Measurements from ENCODE around the gene MOGAT3. TPM values are rescaled to one million over a fixed set of nuclear protein-coding genes. Genes with fewer than 3 reads are reported as not detected.

MOGAT3 gene, protein sequence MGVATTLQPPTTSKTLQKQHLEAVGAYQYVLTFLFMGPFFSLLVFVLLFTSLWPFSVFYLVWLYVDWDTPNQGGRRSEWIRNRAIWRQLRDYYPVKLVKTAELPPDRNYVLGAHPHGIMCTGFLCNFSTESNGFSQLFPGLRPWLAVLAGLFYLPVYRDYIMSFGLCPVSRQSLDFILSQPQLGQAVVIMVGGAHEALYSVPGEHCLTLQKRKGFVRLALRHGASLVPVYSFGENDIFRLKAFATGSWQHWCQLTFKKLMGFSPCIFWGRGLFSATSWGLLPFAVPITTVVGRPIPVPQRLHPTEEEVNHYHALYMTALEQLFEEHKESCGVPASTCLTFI
- not detected in 2 replicates for total RNA-seq

DNA sequence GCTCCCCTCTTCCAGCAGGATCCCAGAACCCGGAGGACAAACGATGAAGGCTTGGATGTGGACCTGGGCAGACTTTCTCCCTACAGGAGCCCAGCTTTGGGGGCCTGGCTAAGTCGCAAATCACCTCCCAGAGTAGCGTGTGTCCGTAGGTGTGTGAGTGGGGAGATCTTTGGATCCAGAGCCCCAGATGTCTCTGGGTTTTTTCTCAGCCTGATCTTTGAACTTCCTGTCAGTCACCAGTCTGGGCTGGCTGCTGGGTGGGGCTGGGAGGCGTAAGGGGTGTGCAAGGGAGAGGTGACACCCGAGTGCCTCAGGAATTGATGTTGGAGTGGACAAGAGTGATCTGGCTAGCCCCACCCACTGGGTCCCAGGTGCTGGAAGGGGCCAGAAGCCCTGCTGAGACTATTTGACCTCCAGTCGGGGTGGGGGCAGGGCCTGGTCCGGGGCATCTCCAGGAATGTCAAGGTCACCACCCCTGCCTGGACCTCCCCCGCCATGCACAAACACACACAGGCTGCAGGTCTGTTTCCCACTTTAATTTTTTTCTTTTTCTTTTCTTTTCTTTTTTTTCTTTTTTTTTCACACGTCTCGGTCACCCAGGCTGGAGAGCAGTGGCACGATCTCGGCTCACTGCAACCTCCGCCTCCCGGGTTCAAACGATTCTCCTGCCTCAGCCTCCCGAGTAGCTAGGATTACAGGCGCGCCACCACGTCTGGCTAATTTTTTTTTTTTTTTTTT, at the start of gene MOGAT3:
Gene MOGAT3 (minus strand): TSS at position 175 of the 738 bp plus-strand sequence. CDS start 182 bp downstream, outside the sequence.

GRCh38 chr7:101244375-101245146, 43.7 kb upstream of the MOGAT3 start, which contains the start of gene FIS1:
TSS of gene FIS1 (minus strand) at chr7:101245081. CDS start at chr7:101245004, 77 bp downstream.

DNA sequence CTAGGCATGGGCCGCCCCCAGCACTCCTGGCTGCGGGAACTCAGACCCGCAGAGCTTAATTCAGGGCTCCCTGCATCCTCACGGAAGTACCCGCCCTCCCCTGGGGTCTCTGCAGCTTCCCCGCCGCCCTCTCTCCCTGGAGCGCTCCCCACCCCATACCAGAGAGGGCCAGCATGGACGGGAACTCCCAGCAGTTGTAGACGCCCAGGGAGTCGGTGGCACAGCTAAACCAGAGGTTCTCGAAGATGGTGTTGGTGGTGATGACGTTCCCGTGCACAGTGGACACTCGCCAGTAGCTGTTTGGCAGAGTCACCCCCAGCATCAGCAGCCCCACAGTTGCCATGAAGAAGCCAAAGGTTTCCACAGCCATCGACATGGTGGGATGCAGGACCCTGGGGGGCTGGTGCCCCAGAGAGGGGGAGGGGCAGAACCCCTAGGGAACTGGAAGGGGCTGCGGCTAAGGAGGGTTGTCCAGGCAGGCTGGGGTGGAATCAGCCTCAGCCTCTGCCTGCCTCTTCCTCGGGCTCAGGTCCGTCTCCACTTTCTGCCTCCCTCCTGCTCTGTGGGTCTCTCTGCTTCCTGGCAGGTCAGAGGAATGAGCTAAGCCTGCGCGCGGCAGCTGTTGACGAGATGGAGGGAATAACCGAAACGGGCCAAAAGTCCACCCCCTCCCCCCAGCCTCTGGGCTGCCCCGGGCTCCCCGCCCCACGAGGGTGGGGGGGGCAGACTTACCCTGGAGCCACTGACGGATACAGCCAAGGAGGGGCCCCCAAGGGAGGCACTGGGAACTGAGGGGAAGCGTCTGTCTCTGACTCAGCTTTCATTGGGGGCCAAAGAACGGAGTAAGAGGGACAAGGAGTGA, 36.6 kb upstream of the MOGAT3 start, which contains the start of gene CLDN15:
Gene CLDN15 (minus strand): TSS at position 597 of the 862 bp plus-strand sequence. CDS start 221 bp downstream, at position 376.

DNA sequence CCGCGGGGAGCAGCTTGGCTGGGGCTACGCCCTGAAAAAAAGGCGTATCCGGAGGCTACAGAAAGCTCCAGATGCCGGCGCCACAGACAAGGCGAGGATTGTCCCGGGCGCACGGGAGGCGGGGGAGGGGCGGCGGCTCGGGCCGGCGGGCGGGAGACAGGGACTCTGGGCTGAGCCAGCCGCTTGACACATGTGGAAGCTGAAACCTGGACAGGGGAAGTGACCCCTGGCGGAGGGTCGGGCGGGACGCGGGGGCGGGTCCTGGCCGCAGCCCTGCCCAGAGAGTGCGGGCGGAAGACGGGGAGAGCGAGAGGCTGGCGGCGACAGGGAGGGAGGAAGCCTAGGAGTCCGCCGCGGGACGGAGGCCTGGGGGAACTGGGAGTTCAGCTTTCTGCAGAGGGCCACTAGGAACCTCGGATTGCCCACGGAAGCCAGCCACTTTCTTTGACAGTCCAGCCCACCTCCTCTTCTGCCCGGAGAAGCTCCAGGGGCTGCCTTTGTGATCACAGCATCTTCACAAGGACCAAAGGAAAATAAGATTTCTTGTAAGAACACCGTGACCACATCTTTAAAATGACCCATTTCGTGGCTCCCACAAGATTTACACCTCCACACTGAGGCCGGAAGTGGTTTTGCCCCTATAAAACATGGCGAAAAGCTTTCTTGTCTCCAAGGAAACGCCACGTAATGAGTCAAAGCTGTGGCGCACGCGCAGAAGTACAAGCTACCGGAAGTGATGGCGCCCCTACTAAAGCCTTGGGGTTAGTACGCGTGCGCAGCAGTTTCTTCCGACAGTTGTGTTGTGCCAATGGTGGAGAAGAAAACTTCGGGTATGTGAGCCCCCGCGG, 16.8 kb upstream of the MOGAT3 start, which contains the start of the genes PLOD3 and ZNHIT1:
Gene PLOD3 (minus strand): TSS at position 194 of the 848 bp plus-strand sequence. CDS start 307 bp downstream, outside the sequence.
Gene ZNHIT1 (plus strand): TSS at position 778 of the 848 bp plus-strand sequence. CDS start 31 bp downstream, at position 809.

GRCh38 chr7:101180130-101180755, 20.6 kb downstream of the MOGAT3 start, which contains the start of gene NAT16:
TSS of gene NAT16 (minus strand) at chr7:101180293. CDS start at chr7:101174807, 5,486 bp downstream.

DNA sequence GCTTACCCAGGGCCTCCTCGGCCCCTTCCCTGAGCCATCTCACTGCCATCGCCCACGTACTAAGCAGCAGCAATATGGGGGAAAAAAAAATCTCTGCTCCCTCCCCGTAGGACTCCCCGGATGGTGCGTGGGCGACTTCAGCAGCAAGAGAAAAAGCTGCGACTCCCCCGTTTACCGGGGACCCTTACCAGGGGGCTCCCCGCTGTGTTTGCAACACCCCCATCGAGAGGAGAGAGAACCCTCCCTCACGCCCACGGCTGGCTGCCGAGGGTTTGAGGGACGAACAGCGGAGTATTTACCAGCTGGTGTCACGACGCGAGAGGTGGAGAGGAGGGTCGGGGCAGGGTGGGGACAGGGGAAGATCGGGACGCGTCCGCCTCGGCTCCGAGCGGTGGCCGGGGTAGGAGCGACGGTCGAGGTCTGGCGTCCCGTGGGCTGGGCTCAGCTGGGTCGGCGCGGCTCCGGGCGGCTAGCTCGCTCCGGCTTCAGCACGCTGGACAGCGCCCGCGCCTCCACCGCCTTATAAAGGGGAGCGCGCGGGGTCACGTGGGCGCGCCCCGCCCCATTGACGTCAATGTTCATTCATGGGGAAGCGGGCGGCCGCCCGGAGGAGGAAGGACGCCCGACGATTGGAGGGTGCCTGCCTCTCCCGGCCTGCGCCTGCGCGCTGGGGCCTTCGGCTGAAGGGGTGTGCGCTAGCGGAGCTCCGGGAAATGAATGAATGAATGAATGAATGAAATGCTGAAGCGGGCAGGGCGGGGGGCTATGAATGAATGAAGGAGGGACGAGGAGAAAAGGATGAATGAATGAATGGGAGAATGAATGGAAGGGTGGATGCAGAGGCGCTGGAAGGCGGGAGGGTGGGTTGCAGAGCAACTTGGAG, 35.5 kb downstream of the MOGAT3 start, which contains the start of gene VGF:
Gene VGF (minus strand): TSS at position 495 of the 883 bp plus-strand sequence. CDS start 726 bp downstream, outside the sequence.

GRCh38 chr7:101153969-101154692, 46.7 kb downstream of the MOGAT3 start, which contains the start of gene AP1S1:
TSS of gene AP1S1 (plus strand) at chr7:101154476. CDS start at chr7:101154515, 39 bp downstream.

Small RNA genes within 50 kb of the gene (small RNA-seq; reads per million reads assigned to genes)
- gene MIR4653 (ENCODE audit: low replicate concordance): not detected

Other genes starting within 250 kb of the MOGAT3 start
- gene MUC12, start 231.5 kb downstream of the MOGAT3 start, total RNA-seq: 0.43 TPM in 1 of 2 replicates, not detected in the other
- not detected in 2 replicates for gene MUC17, start 181.0 kb downstream of the MOGAT3 start, total RNA-seq
- 12.9 and 18.8 TPM in 2 replicates for gene TRIM56, start 115.6 kb downstream of the MOGAT3 start, total RNA-seq
- 1,212 and 2,489 TPM in 2 replicates for gene SERPINE1, start 73.9 kb downstream of the MOGAT3 start, total RNA-seq
- gene AP1S1, start 46.6 kb downstream of the MOGAT3 start, total RNA-seq: 100 and 148 TPM in 2 replicates
- gene VGF, start 35.5 kb downstream of the MOGAT3 start, total RNA-seq: not detected in 2 replicates
- gene NAT16, start 20.7 kb downstream of the MOGAT3 start, total RNA-seq: not detected in 2 replicates
- 101 and 108 TPM in 2 replicates for gene PLOD3, start 16.5 kb upstream of the MOGAT3 start, total RNA-seq
- 70.2 and 76.6 TPM in 2 replicates for gene ZNHIT1, start 17.1 kb upstream of the MOGAT3 start, total RNA-seq
- gene CLDN15, start 36.8 kb upstream of the MOGAT3 start, total RNA-seq: 3.6 and 5.9 TPM in 2 replicates
- gene FIS1, start 44.0 kb upstream of the MOGAT3 start, total RNA-seq: 97.4 and 164 TPM in 2 replicates
- gene IFT22, start 120.8 kb upstream of the MOGAT3 start, total RNA-seq: 24.2 and 32.4 TPM in 2 replicates
- not detected in 2 replicates for gene COL26A1, start 161.8 kb upstream of the MOGAT3 start, total RNA-seq

Data from placental pericyte (primary cell).